Brain microvascular endothelial cell (primary cell): ENCODE measurements around the gene ACP6.
A peak's percentile ranks its signal among the peaks of the same experiment; 100 is the strongest.

Source experiments
- DNase-seq: peaks from one replicate; pipeline ENCODE4 v3.0.0-alpha.2; 2020
- H3K27ac ChIP-seq: fragments of 250-450 bp; sonication (Bioruptor Pico); 2 replicates; pipeline ENCODE4 v1.5.1; 2020; ENCODE audit warnings: mild to moderate bottlenecking, moderate library complexity
- H3K27me3 ChIP-seq: fragments of 250-450 bp; sonication (Bioruptor Pico); replicated peaks from 2 replicates; pipeline ENCODE4 v1.5.1; 2020; ENCODE audit warnings: mild to moderate bottlenecking
- H3K36me3 ChIP-seq: fragments of 250-450 bp; sonication (Bioruptor Pico); replicated peaks from 2 replicates; pipeline ENCODE4 v1.5.1; 2020; ENCODE audit warnings: mild to moderate bottlenecking
- H3K4me3 ChIP-seq: 2 replicates; pipeline ENCODE4 v1.5.1; 2011; ENCODE audit warnings: low read depth, mild to moderate bottlenecking, control low read depth, low read length, moderate library complexity
- CTCF ChIP-seq: IDR thresholded peaks from 2 replicates; pipeline ENCODE4 v1.5.1; 2011; ENCODE audit warnings: low read depth, mild to moderate bottlenecking, moderate library complexity, low read length, control low read depth, inconsistent platforms; ENCODE audit errors: missing control alignments
- in situ Hi-C: cut with HindIII; loops from 2 replicates; pipeline ENCODE4 v1.10.0; 2017; ENCODE audit warnings: low sequenced_read_pairs, low pct_ligation_motif_present

ACP6 gene

DNA sequence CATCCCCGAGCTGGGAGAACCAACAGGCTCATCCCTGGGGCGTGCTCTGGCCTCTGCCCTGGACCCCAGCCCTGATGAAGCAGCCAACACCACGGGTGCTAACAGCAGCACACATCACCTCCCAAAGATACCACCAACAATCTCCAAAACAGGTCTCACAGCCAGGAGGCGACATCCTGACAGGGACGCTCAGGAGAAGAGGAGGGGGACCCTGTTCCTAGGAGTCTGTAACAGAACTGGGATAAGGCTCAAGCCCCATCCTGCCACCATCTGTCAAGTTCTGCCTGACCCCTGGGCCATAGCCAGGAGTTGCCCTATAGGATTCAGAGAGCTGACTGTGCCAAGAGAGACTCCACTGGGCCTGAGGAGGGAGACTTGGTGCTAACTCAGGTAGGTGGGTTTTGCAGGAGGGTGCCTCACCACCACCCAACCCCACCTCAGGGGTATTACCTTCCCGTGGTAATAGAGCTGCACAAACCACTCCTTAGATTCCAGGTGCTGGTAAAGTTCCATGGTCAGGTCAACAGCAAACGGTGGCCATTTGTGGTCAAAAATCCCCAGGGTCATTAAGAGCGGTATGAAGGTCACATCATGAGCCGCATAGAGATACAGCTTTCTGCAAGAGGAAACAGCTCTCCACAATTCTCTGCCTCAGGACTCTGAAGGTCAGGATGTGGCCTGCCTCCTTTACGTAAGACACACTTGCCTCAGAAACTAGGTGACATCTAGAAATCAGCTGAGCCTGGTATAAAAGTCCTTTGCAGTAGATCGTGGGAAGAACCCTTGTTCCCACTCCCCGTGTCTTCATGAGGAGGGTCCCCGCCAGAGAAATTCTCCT lies 22.3 kb downstream of the ACP6 start:
- H3K27ac ChIP-seq, result no peak overlapping the region
- H3K4me3 ChIP-seq, result no peak overlapping the region
- peaks cover 14% of the 10 kb centered on the region for H3K36me3 ChIP-seq
- DNase-seq, result no peak
- H3K27me3 ChIP-seq, result no peaks in the 10 kb centered on the region
- no peak for TF ChIP-seq CTCF
- in situ Hi-C loops, result no loop called here

GRCh38 chr1:147643974-147644373 lies 26.4 kb downstream of the ACP6 start:
- in situ Hi-C loops, result no loop called here
- Histone ChIP-seq H3K4me3 (no peak overlapping the region), H3K27me3 (no peaks in the 10 kb centered on the region), H3K27ac (no peak overlapping the region), H3K36me3 (peaks cover 2% of the 10 kb centered on the region)
- DNase-seq, result no peak
- no peak for TF ChIP-seq CTCF

DNA sequence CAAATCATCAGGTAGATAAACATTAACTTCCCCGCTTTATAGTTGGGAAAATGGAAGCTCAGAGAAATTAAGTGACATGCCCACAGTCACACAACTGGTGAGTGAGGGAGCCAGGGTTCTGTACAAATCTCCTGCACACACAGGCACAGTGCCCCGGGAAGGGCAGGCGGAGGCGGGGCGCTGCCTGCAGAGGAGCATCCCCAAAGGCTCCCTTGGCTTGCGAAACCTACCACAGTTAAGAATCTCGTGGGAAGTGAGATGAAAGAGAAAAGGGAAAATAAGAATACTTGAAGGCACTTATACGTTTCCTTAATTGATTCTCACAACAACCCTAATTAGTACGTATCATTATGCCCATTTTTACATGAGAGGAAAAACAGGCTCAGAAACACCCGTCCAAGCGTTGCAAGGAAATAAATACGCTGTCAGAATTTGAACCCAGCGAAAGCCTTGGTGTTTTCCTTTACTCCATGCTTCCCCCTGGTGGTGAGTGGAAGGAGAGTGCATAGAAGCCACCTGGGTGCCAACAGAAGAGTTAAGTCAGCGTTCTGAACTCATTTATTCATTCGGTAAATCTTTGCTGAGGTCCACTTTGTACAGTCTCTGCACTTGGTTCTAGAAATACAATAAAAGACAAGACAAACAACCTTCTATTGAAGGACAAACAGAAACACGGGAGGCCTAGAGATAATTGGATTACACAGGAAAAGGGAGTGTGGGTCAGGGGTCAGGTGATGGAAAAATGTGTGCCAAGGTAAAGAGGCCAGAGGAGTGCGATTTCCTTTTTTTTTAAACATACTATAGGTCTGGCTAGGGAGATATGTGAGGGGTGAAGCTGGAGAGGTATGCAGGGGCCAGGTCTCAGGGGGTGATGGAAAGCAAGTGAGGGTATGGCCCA lies 28.4 kb downstream of the ACP6 start:
- H3K36me3 ChIP-seq, result no peaks in the 10 kb centered on the region
- in situ Hi-C loops, result no loop called here
- H3K4me3 ChIP-seq, result no peak overlapping the region
- no peak overlapping the region for H3K27ac ChIP-seq
- H3K27me3 ChIP-seq, result no peaks in the 10 kb centered on the region
- TF ChIP-seq CTCF, result peak; percentile 93
- DNase-seq, result peak; percentile 41

DNA sequence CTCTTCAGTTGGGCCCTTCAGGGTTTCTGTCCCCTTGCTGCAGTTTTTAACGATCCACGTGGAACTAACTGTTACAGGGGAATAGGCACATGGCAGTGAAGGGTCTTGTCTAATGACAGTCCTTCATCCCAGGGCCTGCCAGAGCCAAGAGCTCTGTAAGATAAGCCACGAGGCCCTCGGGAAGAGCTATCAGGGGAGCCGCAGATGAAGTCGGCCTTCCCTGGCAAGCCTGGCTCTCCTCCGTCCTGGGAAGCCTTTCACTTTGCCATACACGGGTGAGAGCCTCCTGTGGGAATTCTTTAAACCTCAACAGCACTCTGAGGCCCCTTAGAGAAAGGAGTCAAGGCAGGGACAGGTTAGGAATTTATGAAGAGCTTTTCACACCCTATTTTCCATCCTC lies 29.0 kb downstream of the ACP6 start:
- Histone ChIP-seq H3K27me3 (no peaks in the 10 kb centered on the region), H3K36me3 (no peaks in the 10 kb centered on the region), H3K4me3 (no peak overlapping the region), H3K27ac (no peak overlapping the region)
- DNase-seq, result no peak
- no peak for TF ChIP-seq CTCF
- in situ Hi-C loops, result no loop called here

DNA sequence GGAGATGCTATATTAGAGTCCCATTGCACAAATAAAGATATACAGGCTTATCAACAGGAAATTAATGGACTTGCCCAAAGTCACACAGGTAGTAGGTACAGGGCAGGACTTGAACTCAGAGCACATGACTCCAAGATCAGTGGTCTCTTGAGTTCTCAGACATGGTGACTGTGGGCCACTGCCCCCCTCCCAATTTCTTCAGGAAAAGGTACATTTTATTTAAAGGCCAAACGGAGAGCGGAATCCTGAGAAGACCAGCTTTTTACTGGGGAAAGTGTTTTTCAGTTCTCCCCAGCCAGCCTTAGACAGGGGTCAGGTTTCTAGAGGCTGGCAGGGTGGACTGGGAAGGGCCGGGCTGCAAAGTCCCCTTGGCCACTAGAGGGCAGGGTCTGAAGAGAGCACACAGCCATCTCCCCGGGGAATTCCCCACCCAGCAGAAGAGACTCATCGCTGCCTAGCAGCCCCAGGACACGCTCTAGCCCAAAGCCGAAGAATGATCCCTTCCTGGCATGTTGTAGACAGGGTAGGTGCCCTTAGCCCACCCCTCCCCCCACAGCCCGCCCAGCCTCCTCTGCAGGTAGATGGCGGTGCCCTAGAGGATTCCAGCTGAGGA lies 29.7 kb downstream of the ACP6 start:
- Histone ChIP-seq H3K27me3 (no peaks in the 10 kb centered on the region), H3K4me3 (no peak overlapping the region), H3K27ac (no peak overlapping the region), H3K36me3 (no peaks in the 10 kb centered on the region)
- DNase-seq, result peak; percentile 72
- peak; percentile 96 for TF ChIP-seq CTCF
- in situ Hi-C loops, result no loop called here
